ENCODE results near the gene PPP1R13B. TPM values are rescaled to one million over a fixed set of nuclear protein-coding genes. Genes with fewer than 3 reads are reported as not detected.

The PPP1R13B gene
- polyA plus RNA-seq, 2 of the 4 experiments (the other 2 are of a cell fraction), result 2.2 to 2.7 TPM

- Histone ChIP-seq H3K9me3 (no peaks in the 10 kb centered on the region), H3K27ac (no peak overlapping the region), H3K4me2 (no peak overlapping the region), H3K4me3 (no peak overlapping the region), H3K4me1 (peaks cover 9% of the 10 kb centered on the region; the same call in 2 of the 3 replicates)
- TF ChIP-seq HDAC2 (IDR thresholded peaks at IDR 0.05) (no peak), CHD2 (IDR thresholded peaks at IDR 0.05; ENCODE audit: low read length, partially characterized antibody) (no peak), EHMT2 (IDR thresholded peaks at IDR 0.05; ENCODE audit: low read depth) (no peak), CBX8 (IDR thresholded peaks at IDR 0.05) (no peak), REST (IDR thresholded peaks at IDR 0.05) (no peak), HOXB13 (CRISPR knock-in tag; IDR thresholded peaks at IDR 0.05; ENCODE audit: low read depth) (no peak), CEBPB (IDR thresholded peaks at IDR 0.05) (no peak), POLR2A (IDR thresholded peaks at IDR 0.05; ENCODE audit: low read length) (no peak), KDM1A (IDR thresholded peaks at IDR 0.05; ENCODE audit: low read depth) (no peak), CBX2 (IDR thresholded peaks at IDR 0.05; ENCODE audit: borderline replicate concordance, low read depth) (no peak), RARB (CRISPR knock-in tag; IDR thresholded peaks at IDR 0.05) (no peak), ATOH8 (CRISPR knock-in tag; IDR thresholded peaks at IDR 0.05; ENCODE audit: low read depth) (no peak)
- no peak for FAIRE-seq
- ChIA-PET CTCF (no interaction called here), POLR2A (interaction anchor here (0.9 kb wide), 1 partner anchor 10 kb away, joined by 3 read pairs; the partner anchor contains the start of gene ZFYVE21)
- no peak for DNase-seq (ENCODE audit: low read depth in 1 of 2, low spot score in 1 of 2)
- ATAC-seq, result no peak
- WGBS (ENCODE audit: missing lambda C conversion rate), result 98% methylated on average over 16 of the region's 16 CpGs
Measured at GRCh38 chr14:103725739-103726395, 121.5 kb downstream of the PPP1R13B start.

GRCh38 chr14:103725001-103725682 is 122.2 kb downstream of the PPP1R13B start:
- CTCF ChIA-PET, result interaction anchor here (0.5 to 1.4 kb wide), 3 partner anchors 10 to 267 kb away, joined by 3 read pairs; no protein-coding TSS in a partner anchor
- H3K27ac ChIP-seq, result no peak overlapping the region
- WGBS (ENCODE audit: missing lambda C conversion rate), result 95% methylated on average over 24 of the region's 29 CpGs
- TF ChIP-seq FOSL2 (IDR thresholded peaks at IDR 0.05), result no peak
- no peak for TF ChIP-seq FOSL2 (CRISPR knock-in tag; IDR thresholded peaks at IDR 0.05)
- no peak for TF ChIP-seq EP300 (IDR thresholded peaks at IDR 0.05)
- H3K9me3 ChIP-seq, result no peaks in the 10 kb centered on the region
- ATAC-seq, result no peak
- POLR2A ChIA-PET, result interaction anchor here (0.9 kb wide), 1 partner anchor 9 kb away, joined by 3 read pairs; the partner anchor contains the start of gene ZFYVE21
- peaks cover 9% of the 10 kb centered on the region; the same call in 2 of the 3 replicates for H3K4me1 ChIP-seq
- no peak overlapping the region for H3K4me3 ChIP-seq
- FAIRE-seq, result no peak
- DNase-seq (ENCODE audit: low read depth in 1 of 2, low spot score in 1 of 2), result no peak
- no peak overlapping the region for H3K4me2 ChIP-seq

GRCh38 chr14:103724116-103724515 is 123.3 kb downstream of the PPP1R13B start:
- ATAC-seq (no peak), DNase-seq (ENCODE audit: low read depth in 1 of 2, low spot score in 1 of 2) (no peak), FAIRE-seq (no peak)
- POLR2A ChIA-PET, result no interaction called here
- no peak overlapping the region for H3K4me2 ChIP-seq
- H3K9me3 ChIP-seq, result no peaks in the 10 kb centered on the region
- no peak for TF ChIP-seq MAZ (IDR thresholded peaks at IDR 0.05; ENCODE audit: borderline replicate concordance, low read depth, low read length)
- TF ChIP-seq KDM1A (IDR thresholded peaks at IDR 0.05; ENCODE audit: low read depth), result no peak
- TF ChIP-seq HDAC2 (IDR thresholded peaks at IDR 0.05), result no peak
- no peak for TF ChIP-seq MAFK (IDR thresholded peaks at IDR 0.05; ENCODE audit: partially characterized antibody)
- TF ChIP-seq RAD21 (conservative IDR thresholded peaks at IDR 0.05 in 1 of 2, IDR thresholded peaks at IDR 0.05 in 1 of 2), result no peak
- TF ChIP-seq BHLHE40 (IDR thresholded peaks at IDR 0.05; ENCODE audit: low read depth, low read length), result no peak
- no peak for TF ChIP-seq EHMT2 (IDR thresholded peaks at IDR 0.05; ENCODE audit: low read depth)
- no peak for TF ChIP-seq JUN (IDR thresholded peaks at IDR 0.05)
- TF ChIP-seq HOXA7 (CRISPR knock-in tag; IDR thresholded peaks at IDR 0.05), result no peak
- no peak for TF ChIP-seq HMGXB4 (CRISPR knock-in tag; IDR thresholded peaks at IDR 0.05; ENCODE audit: borderline replicate concordance)
- TF ChIP-seq MAX (IDR thresholded peaks at IDR 0.05), result no peak
- no peak for TF ChIP-seq SMC3 (IDR thresholded peaks at IDR 0.05)
- H3K27ac ChIP-seq, result no peak overlapping the region
- H3K4me1 ChIP-seq, result peaks cover 9% of the 10 kb centered on the region; the same call in 2 of the 3 replicates
- WGBS (ENCODE audit: missing lambda C conversion rate), result 89% methylated on average over 14 of the region's 20 CpGs
- CTCF ChIA-PET, result interaction anchor here (1.1 to 1.4 kb wide), 2 partner anchors 11 to 186 kb away, joined by 3 read pairs; no protein-coding TSS in a partner anchor
- H3K4me3 ChIP-seq, result no peak overlapping the region

All from A549 (cell line).